Immature natural killer cell (primary cell): ENCODE measurements around the gene INO80. TPM values are rescaled to one million over a fixed set of nuclear protein-coding genes. Genes with fewer than 3 reads are reported as not detected.
"Not testable (repeated sequence)": the region's sequence is repeated elsewhere in the genome, so short reads cannot be mapped to it uniquely, and the experiment has no call there.

Experiments
- DNase-seq, 3 donors: peaks; one replicate each; pipeline ENCODE4 v3.0.0; 2022; ENCODE audit warnings: mixed read lengths in 1 of 3
- H3K27ac Mint-ChIP-seq, 6 donors: one replicate each; pipeline ENCODE4 v1.8.0; 2020; ENCODE audit warnings: mixed read lengths in 6 of 6, mild to moderate bottlenecking in 5 of 6, inconsistent platforms in 4 of 6, moderate library complexity in 3 of 6
- H3K27me3 Mint-ChIP-seq, 3 donors: one replicate each; pipeline ENCODE4 v1.8.0; 2020 to 2021; ENCODE audit warnings: low read depth in 3 of 3, mild to moderate bottlenecking in 3 of 3, mixed read lengths in 3 of 3, moderate library complexity in 3 of 3, inconsistent platforms in 1 of 3
- H3K36me3 Mint-ChIP-seq, 3 donors: one replicate each; pipeline ENCODE4 v1.8.0; 2020; ENCODE audit warnings: mixed read lengths in 3 of 3, inconsistent platforms in 2 of 3, mild to moderate bottlenecking in 2 of 3
- H3K4me1 Mint-ChIP-seq, 2 donors: one replicate each; pipeline ENCODE4 v1.8.0; 2020; ENCODE audit warnings: inconsistent platforms in 2 of 2, mild to moderate bottlenecking in 2 of 2, mixed read lengths in 2 of 2, moderate library complexity in 1 of 2
- H3K4me3 Mint-ChIP-seq, 5 donors: one replicate each; pipeline ENCODE4 v1.8.0; 2020; ENCODE audit warnings: mild to moderate bottlenecking in 5 of 5, mixed read lengths in 5 of 5, inconsistent platforms in 3 of 5, moderate library complexity in 3 of 5
- H3K9me3 Mint-ChIP-seq, 6 donors: one replicate each; pipeline ENCODE4 v1.8.0; 2020; ENCODE audit warnings: mild to moderate bottlenecking in 6 of 6, mixed read lengths in 6 of 6, inconsistent platforms in 4 of 6, moderate library complexity in 3 of 6
- polyA plus RNA-seq, 3 donors: library from polyadenylated mRNA; unstranded; fragments of 300-500 nt; fragmentation: Illumina TruSeq; gene quantifications; one replicate each; pipeline ENCODE4 v1.2.3, GENCODE V29; 2021

INO80 gene
- polyA plus RNA-seq, 3 donors from 2014 or later: 0.50 to 5.4 (median 2.4) TPM

DNA sequence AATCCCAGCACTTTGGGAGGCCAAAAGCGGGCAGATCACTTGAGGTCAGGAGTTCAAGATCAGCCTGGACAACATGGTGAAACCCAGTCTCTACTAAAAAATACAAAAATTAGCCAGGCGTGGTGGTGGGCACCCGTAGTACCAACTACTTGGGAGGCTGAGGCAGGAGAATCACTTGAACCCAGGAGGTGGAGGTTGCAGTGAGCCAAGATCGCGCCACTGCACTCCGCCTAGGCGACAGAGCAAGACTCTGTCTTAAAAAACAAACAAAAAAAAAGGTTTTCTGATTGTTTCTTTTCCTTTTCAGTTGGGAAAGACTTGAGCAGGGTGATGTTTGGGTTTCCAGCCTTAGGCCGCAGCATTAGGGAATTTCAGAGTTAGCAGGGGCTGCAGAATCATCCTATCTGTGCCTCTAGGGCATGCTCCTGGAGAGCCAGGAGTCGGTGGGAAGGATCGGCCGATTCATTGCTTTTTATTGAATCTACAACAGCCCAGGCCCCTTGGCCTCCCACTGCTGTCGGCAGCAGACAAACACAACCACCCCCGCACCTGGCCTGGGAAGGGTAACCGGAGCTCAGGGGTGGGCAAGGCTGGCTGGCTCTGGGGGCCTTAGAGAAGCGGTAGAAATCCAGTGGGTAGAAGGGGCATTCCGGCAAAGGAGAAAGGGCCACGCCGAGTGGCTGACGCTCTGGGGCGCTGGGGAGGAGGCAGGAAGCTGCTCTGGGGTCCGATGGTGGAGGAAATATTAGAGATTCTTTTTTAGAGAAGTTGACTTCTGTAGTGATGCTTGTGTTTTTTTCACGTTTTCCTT is 156.5 kb downstream of the INO80 start:
- Mint-ChIP-seq H3K36me3 (peaks cover 0 to 4% (median 0%) of the 10 kb centered on the region in 3 donors), H3K27ac (no peak overlapping the region), H3K9me3 (no peaks in the 10 kb centered on the region), H3K4me3 (no peak overlapping the region), H3K27me3 (peaks cover 0 to 10% (median 3%) of the 10 kb centered on the region in 3 donors), H3K4me1 (peaks cover 0 to under 1% of the 10 kb centered on the region in 2 donors)
- no peak for DNase-seq

DNA sequence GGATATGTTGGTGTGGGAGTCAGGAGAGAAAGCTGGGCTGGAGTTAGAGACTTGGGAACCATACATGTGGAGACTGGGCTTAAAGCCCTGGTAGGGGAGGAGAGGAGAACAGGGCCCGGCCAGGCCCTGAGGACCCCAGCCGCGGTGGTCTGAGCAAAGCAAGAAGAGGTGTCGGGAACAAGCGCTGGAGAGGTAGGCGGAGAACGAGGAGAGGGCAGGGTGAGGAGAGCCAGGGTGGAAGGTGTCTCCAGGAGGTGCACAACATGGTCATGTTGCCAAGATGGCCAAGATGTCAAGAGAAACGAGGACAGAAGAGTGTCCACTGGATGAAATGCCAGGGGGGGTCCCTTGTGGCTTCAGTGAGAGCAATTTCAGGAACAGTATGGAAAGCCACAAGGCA is 157.4 kb downstream of the INO80 start:
- no peaks in the 10 kb centered on the region for H3K9me3 Mint-ChIP-seq
- H3K27ac Mint-ChIP-seq: peak overlapping the region in 1 of 6 donors; percentile 62
- peaks cover 0 to 12% (median 6%) of the 10 kb centered on the region in 3 donors for H3K27me3 Mint-ChIP-seq
- no peak overlapping the region for H3K4me3 Mint-ChIP-seq
- DNase-seq: no peak
- peaks cover 6 to 8% of the 10 kb centered on the region in 2 donors for H3K4me1 Mint-ChIP-seq
- peaks cover 0 to 4% (median 0%) of the 10 kb centered on the region in 3 donors for H3K36me3 Mint-ChIP-seq

DNA sequence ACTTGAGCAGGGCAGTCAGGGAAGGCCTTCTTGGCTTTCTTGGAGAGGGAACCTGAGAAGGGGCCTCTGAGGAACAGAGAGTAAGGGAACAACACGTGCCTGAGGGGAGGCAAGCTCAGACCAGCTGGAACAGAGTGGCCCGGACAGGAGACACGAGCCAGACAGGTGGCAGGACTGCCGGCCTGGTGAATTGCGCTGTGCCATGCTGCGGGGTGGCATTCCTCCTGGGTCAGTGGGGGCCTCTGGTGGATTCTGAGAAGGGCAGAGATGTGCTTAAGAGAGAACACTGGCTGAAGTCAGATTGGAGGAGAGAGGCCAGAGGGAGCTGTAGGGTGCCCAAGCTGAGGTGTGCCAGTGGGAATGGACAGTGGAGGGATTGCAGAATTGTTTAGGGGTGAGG is 157.9 kb downstream of the INO80 start:
- Mint-ChIP-seq H3K36me3 (peaks cover 0 to 4% (median 0%) of the 10 kb centered on the region in 3 donors), H3K27me3 (peaks cover 3 to 11% (median 8%) of the 10 kb centered on the region in 3 donors), H3K9me3 (no peaks in the 10 kb centered on the region), H3K4me3 (no peak overlapping the region), H3K4me1 (peaks cover 11 to 12% of the 10 kb centered on the region in 2 donors), H3K27ac (no peak overlapping the region)
- DNase-seq: no peak

DNA sequence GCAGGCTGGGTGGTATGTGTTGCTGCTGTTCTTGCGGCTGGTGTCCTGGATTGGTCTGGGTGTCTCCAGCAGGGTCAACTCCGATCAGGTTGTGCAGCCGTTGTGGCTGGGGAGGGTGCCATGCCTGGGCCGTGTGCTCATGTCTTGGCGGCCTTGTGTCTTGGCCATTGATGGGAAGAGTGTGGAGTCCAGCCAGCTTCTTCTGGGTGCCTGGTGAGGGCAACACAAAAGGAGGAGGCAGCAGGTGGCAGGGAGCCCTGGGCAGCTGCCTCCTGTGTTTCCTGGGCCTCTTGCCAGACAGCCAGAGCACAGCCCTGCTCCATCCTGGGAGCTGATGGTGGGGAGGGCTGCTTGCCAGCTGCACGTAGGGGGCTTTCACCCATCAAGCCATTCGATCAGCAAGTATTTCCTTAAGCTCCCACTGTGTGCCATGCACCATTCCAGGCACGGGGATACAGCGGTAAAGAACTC is 158.5 kb downstream of the INO80 start:
- DNase-seq: no peak
- H3K9me3 Mint-ChIP-seq: no peaks in the 10 kb centered on the region
- H3K27me3 Mint-ChIP-seq: peaks cover 4 to 12% (median 10%) of the 10 kb centered on the region in 3 donors
- H3K36me3 Mint-ChIP-seq: peaks cover 0 to 4% (median 0%) of the 10 kb centered on the region in 3 donors
- no peak overlapping the region for H3K4me3 Mint-ChIP-seq
- H3K27ac Mint-ChIP-seq: no peak overlapping the region
- H3K4me1 Mint-ChIP-seq: peaks cover 14 to 17% of the 10 kb centered on the region in 2 donors

DNA sequence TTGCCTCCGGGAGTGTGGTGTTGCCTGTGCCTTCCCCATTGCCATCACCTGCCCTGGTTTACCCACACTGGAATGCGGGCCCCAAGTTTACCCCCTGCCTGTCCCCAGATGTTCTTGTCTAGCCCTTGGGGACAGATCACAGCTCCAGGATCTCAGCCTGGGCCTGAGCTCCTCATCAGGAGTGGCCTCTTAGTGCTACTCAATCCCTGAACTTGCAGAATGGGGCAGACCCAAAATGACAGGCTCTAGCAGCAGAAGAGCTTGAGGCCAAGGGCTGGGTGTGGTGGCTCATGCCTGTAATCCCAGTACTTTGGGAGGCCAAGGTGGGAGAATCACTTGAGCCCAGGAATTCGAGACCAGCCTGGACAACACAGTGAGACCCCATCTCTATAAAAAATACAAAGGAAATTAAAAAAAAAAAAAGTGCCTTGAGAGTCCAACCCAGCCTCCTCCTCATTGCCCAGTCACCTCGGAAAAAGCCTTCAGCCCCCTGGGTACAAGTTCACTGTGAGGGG is 159.0 kb downstream of the INO80 start:
- Mint-ChIP-seq H3K4me1 (peaks cover 17 to 21% of the 10 kb centered on the region in 2 donors), H3K9me3 (no peaks in the 10 kb centered on the region), H3K27me3 (peaks cover 4 to 12% (median 10%) of the 10 kb centered on the region in 3 donors), H3K4me3 (no peak overlapping the region), H3K27ac (no peak overlapping the region), H3K36me3 (peaks cover 0 to 4% (median 0%) of the 10 kb centered on the region in 3 donors)
- no peak for DNase-seq

DNA sequence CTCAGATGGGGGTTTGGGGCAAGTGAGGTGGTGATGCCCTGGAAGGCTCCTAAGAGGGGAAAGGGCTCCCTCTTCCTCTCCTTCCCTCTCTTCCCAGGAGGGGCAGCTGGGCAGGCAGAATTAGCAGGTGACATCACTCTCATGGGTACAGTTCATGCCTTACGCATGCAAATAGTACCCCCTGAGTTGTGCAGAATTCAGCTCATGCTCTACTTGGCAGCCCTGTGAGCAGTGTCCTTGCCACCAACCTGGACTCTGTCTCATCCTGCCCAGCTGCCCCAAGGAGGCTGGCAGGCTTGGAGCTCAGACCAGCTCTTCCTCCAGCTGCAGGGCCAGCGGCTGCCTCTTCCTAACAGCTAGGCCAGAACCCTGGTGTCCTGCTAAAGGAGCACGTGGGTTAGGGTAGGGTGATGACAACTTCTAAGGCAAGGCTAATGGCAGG is 159.5 kb downstream of the INO80 start:
- Mint-ChIP-seq H3K27ac (no peak overlapping the region), H3K9me3 (no peaks in the 10 kb centered on the region), H3K36me3 (peaks cover 0 to 4% (median 0%) of the 10 kb centered on the region in 3 donors), H3K4me1 (peaks cover 17 to 26% of the 10 kb centered on the region in 2 donors), H3K27me3 (peaks cover 4 to 12% (median 10%) of the 10 kb centered on the region in 3 donors), H3K4me3 (no peak overlapping the region)
- DNase-seq: no peak

DNA sequence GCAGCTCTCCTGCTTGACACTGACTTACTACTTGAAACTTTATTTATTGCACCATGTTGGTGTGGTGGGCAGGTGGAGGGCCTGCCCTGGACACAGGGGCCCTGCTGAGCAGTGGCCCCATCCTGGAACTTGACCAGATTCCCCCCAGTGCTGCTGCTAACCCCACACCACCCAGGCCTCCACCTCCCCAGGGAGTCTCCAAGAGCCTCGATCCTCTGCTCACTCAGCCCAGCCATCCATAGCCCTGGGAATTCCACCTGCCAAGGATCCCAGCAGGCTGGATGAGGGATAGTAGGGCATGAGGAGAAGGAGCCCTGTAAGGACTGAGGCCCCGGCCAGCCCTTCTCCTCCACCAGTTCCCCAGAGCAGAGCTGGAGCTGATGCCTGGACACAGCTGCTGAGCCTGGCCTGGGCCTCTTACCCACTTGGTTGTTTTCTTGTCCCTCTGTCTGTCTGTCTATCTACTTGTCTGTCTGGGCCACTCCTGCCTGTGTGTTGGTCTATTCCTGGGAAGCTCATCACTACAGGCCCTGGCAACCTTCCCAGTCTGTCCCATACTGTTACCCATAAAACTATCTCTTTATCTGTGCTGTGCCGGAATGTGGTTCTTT is 160.0 kb downstream of the INO80 start:
- DNase-seq: no peak
- Mint-ChIP-seq H3K27me3 (peaks cover 4 to 12% (median 10%) of the 10 kb centered on the region in 3 donors), H3K36me3 (peaks cover 0 to 4% (median 0%) of the 10 kb centered on the region in 3 donors), H3K9me3 (no peaks in the 10 kb centered on the region), H3K4me3 (no peak overlapping the region), H3K27ac (no peak overlapping the region), H3K4me1 (peaks cover 17 to 27% of the 10 kb centered on the region in 2 donors)

DNA sequence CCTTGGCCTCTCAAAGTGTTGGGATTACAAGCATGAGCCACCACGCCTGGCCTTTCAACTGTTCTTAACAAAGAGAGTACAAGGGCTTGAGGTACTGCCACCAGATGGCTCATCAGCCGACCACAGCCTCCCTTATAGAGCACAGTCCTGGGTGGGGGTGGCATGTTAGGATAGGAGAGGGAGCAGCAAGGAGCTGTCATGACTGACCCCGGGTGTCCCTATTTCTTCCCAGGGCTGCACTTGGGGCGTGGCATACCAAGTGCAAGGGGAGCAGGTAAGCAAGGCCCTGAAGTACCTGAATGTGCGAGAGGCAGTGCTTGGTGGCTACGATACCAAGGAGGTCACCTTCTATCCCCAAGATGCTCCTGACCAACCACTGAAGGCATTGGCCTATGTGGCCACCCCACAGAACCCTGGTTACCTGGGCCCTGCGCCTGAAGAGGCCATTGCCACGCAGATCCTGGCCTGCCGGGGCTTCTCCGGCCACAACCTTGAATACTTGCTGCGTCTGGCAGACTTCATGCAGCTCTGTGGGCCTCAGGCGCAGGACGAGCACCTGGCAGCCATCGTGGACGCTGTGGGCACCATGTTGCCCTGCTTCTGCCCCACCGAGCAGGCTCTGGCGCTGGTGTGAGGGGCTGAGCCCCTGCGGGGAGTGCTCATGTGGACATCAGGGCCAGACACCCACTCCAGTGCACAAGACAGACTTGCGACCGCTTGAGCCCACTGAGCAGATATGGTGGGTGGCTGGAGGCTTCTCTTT is 160.8 kb downstream of the INO80 start:
- Mint-ChIP-seq H3K27ac (no peak overlapping the region), H3K4me1 (peaks cover 17 to 27% of the 10 kb centered on the region in 2 donors), H3K27me3 (peaks cover 4 to 12% (median 10%) of the 10 kb centered on the region in 3 donors), H3K9me3 (no peaks in the 10 kb centered on the region), H3K4me3 (peak overlapping the region in 1 of 5 donors; percentile 27), H3K36me3 (peaks cover 0 to 4% (median 0%) of the 10 kb centered on the region in 3 donors)
- DNase-seq: no peak

DNA sequence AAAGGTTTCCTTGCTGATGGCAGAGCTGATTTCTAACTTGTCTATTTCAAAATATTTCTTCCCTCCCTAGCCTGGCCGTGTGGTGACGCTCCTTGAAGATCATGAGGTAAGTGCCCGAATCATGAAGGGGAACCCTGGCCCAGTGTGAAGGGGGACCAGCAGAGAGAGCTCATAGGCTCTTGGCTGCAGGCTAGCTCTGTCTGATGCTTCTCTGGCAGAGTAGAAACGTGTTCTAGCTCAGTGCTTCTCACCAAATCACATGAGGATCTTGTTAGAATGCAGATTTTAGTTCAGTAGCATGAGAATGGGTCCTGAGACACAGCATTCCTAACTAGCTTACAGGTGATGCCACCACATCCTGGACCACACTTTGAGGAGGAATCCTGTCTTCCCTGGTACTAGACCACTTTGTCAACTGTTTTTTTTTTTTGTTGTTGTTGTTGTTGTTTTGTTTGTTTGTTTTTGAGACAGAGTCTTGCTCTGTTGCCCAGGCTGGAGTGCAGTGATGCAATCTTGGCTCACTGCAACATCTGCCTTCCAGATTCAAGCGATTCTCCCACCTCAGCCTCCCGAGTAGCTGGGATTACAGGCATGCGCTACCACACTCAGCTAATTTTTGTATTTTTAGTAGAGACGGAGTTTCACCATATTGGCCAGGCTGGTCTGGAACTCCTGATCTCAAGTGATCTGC is 161.8 kb downstream of the INO80 start:
- Mint-ChIP-seq H3K27ac (peak overlapping the region in 3 of 6 donors; percentile 36 to 64 (median 43)), H3K4me3 (peak overlapping the region; percentile 88 to 93 (median 91)), H3K4me1 (peaks cover 17 to 27% of the 10 kb centered on the region in 2 donors), H3K27me3 (peaks cover 4 to 12% (median 9%) of the 10 kb centered on the region in 3 donors)
- not testable (repeated sequence) for H3K36me3 Mint-ChIP-seq, H3K9me3 Mint-ChIP-seq, DNase-seq

DNA sequence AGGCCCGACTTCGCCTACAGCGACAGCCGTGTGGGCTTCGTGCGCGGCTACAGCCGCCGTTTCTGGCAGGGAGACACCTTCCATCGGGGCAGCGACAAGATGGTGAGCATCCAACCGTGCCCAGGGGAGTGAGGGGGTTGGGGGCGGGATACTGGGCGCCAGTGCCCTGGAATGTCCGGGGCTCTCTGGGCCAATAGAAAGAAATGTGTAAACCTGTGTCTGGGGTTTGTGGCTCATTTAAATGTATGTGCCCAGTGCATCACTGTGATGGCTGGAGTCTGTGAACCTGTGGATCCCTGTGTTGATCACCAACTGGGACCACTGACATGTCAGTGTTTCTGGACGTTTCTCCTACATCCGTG is 162.4 kb downstream of the INO80 start:
- peaks cover 6 to 11% (median 8%) of the 10 kb centered on the region in 3 donors for H3K27me3 Mint-ChIP-seq
- peak overlapping the region; percentile 88 to 93 (median 91) for H3K4me3 Mint-ChIP-seq
- H3K36me3 Mint-ChIP-seq: peaks cover 0 to 4% (median 0%) of the 10 kb centered on the region in 3 donors
- H3K27ac Mint-ChIP-seq: peak overlapping the region in 5 of 6 donors; percentile 8 to 80 (median 43)
- DNase-seq: no peak
- H3K9me3 Mint-ChIP-seq: no peaks in the 10 kb centered on the region
- H3K4me1 Mint-ChIP-seq: peaks cover 17 to 27% of the 10 kb centered on the region in 2 donors

DNA sequence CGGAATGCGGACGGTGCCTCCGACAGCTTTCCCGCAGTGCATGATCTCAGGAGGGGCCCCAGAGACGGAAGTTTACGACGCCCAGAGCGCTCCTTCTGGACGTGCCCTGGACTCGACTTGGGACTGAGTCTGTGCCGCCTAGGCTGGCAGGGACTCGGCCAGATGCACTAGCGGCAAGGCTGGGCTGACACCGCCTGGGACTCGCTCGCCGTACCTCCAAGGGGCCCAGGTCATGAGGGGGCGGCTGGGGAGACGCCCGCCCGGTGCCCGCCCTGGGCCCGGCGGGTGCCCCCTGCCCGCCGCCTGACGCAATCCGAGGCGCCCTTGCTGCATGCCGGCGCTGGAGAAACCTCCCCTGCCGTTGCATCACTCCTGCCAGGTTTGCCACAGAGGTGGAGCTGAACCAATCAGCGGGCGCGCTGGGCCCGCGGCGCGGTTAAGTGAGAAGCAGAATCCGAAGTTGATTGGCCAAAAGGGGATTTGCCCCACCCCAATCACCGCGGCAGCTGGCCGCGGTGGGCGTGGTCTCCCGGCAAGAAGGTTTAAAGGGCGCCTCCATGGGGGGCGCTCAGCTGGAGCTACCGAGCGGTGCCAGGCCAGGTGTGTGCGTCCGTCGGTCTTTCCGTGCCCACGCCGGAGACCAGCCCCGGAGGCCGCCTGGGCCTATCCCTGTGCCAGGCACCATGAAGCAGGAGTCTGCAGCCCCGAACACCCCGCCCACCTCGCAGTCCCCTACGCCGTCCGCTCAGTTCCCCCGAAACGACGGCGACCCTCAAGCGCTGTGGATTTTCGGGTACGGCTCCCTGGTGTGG is 163.0 kb downstream of the INO80 start, which contains the start of gene CHAC1:
CHAC1 (plus strand) TSS at position 571 of the 812 bp plus-strand sequence; CDS start at position 684, 113 bp downstream.
- Mint-ChIP-seq H3K4me3 (peak within 1 kb of the TSS; percentile 88 to 93 (median 91)), H3K36me3 (peaks cover 0 to 4% (median 0%) of the 10 kb centered on the region in 3 donors), H3K4me1 (peaks cover 17 to 27% of the 10 kb centered on the region in 2 donors), H3K27me3 (peaks cover 6 to 9% (median 9%) of the 10 kb centered on the region in 3 donors), H3K9me3 (no peaks in the 10 kb centered on the region), H3K27ac (peak within 1 kb of the TSS in 5 of 6 donors; percentile 43 to 80 (median 77))
- peak; percentile 89 to 93 (median 91) for DNase-seq
